ENCODE results near the gene NUMA1.

The NUMA1 gene

GRCh38 chr11:72085621-72086351 lies 5.4 kb upstream of the NUMA1 start:
- H3K27ac ChIP-seq (ENCODE audit: poor library complexity, severe bottlenecking): no peak overlapping the region
- no peaks in the 10 kb centered on the region for H3K27me3 ChIP-seq (ENCODE audit: insufficient read depth, poor library complexity, severe bottlenecking)
- H3K4me3 ChIP-seq (ENCODE audit: severe bottlenecking): no peak overlapping the region
- no peaks in the 10 kb centered on the region for H3K9me3 ChIP-seq (ENCODE audit: severe bottlenecking)
- peaks cover 16% of the 10 kb centered on the region for H3K36me3 ChIP-seq (ENCODE audit: low read depth)
- no peak for TF ChIP-seq CTCF (IDR thresholded peaks at IDR 0.05; ENCODE audit: poor library complexity, severe bottlenecking)
- DNase-seq (ENCODE audit: low spot score) (no peak), ATAC-seq (ENCODE audit: low read depth) (no peak)
- peaks cover 15% of the 10 kb centered on the region for H3K4me1 ChIP-seq (ENCODE audit: insufficient read depth, poor library complexity, severe bottlenecking)

- Histone ChIP-seq H3K27ac (ENCODE audit: poor library complexity, severe bottlenecking) (peak overlapping the region; percentile 65), H3K27me3 (ENCODE audit: insufficient read depth, poor library complexity, severe bottlenecking) (no peaks in the 10 kb centered on the region), H3K4me1 (ENCODE audit: insufficient read depth, poor library complexity, severe bottlenecking) (peaks cover 15% of the 10 kb centered on the region), H3K4me3 (ENCODE audit: severe bottlenecking) (no peak overlapping the region), H3K9me3 (ENCODE audit: severe bottlenecking) (no peaks in the 10 kb centered on the region), H3K36me3 (ENCODE audit: low read depth) (peaks cover 8% of the 10 kb centered on the region; the same call in 1 of the 2 replicates)
- DNase-seq (ENCODE audit: low spot score) (no peak), ATAC-seq (ENCODE audit: low read depth) (no peak)
- TF ChIP-seq CTCF (IDR thresholded peaks at IDR 0.05; ENCODE audit: poor library complexity, severe bottlenecking): no peak
Measured at GRCh38 chr11:72084965-72085364, 4.6 kb upstream of the NUMA1 start.

- Histone ChIP-seq H3K36me3 (ENCODE audit: low read depth) (0 out of 2 replicates have a peak, but pooled peaks cover 3% of the 10 kb centered on the region), H3K4me3 (ENCODE audit: severe bottlenecking) (no peak overlapping the region), H3K9me3 (ENCODE audit: severe bottlenecking) (no peaks in the 10 kb centered on the region), H3K27me3 (ENCODE audit: insufficient read depth, poor library complexity, severe bottlenecking) (no peaks in the 10 kb centered on the region), H3K4me1 (ENCODE audit: insufficient read depth, poor library complexity, severe bottlenecking) (peaks cover 15% of the 10 kb centered on the region), H3K27ac (ENCODE audit: poor library complexity, severe bottlenecking) (peak overlapping the region; percentile 65)
- no peak for TF ChIP-seq CTCF (IDR thresholded peaks at IDR 0.05; ENCODE audit: poor library complexity, severe bottlenecking)
- ATAC-seq (ENCODE audit: low read depth) (0 out of 3 replicates have a peak, but pooled peaks have one; percentile 15), DNase-seq (ENCODE audit: low spot score) (no peak)
Measured at GRCh38 chr11:72084076-72084475, 3.7 kb upstream of the NUMA1 start.

GRCh38 chr11:72083414-72083813 lies 3.1 kb upstream of the NUMA1 start:
- Histone ChIP-seq H3K4me3 (ENCODE audit: severe bottlenecking) (no peak overlapping the region), H3K4me1 (ENCODE audit: insufficient read depth, poor library complexity, severe bottlenecking) (peaks cover 19% of the 10 kb centered on the region), H3K36me3 (ENCODE audit: low read depth) (0 out of 2 replicates have a peak, but pooled peaks cover 3% of the 10 kb centered on the region), H3K27me3 (ENCODE audit: insufficient read depth, poor library complexity, severe bottlenecking) (no peaks in the 10 kb centered on the region), H3K27ac (ENCODE audit: poor library complexity, severe bottlenecking) (peak overlapping the region; percentile 65), H3K9me3 (ENCODE audit: severe bottlenecking) (no peaks in the 10 kb centered on the region)
- no peak for TF ChIP-seq CTCF (IDR thresholded peaks at IDR 0.05; ENCODE audit: poor library complexity, severe bottlenecking)
- no peak for ATAC-seq (ENCODE audit: low read depth)
- DNase-seq (ENCODE audit: low spot score): no peak
